ENCODE data around the gene SYS1. TPM values are rescaled to one million over a fixed set of nuclear protein-coding genes. Genes with fewer than 3 reads are reported as not detected.

SYS1 gene
- total RNA-seq, 2 donors from 2014 or later, result 29.3 to 57.4 TPM

GRCh38 chr20:45323731-45324130, 39.2 kb upstream of the SYS1 start:
- no peaks in the 10 kb centered on the region for H3K36me3 ChIP-seq
- H3K9me3 ChIP-seq, result no peaks in the 10 kb centered on the region
- no peak overlapping the region for H3K4me3 ChIP-seq
- no peaks in the 10 kb centered on the region for H3K27me3 ChIP-seq (replicated peaks; ENCODE audit: insufficient read depth)
- H3K27ac ChIP-seq, result no peak overlapping the region
- H3K4me1 ChIP-seq (replicated peaks), result no peaks in the 10 kb centered on the region
- intact Hi-C loops (cut with DNase I), result no loop called here
- TF ChIP-seq POLR2A (IDR thresholded peaks at IDR 0.05) (no peak), POLR2AphosphoS5 (IDR thresholded peaks at IDR 0.05) (no peak), CTCF (IDR thresholded peaks at IDR 0.05) (no peak)
- no peak for DNase-seq (ENCODE audit: low spot score)

DNA sequence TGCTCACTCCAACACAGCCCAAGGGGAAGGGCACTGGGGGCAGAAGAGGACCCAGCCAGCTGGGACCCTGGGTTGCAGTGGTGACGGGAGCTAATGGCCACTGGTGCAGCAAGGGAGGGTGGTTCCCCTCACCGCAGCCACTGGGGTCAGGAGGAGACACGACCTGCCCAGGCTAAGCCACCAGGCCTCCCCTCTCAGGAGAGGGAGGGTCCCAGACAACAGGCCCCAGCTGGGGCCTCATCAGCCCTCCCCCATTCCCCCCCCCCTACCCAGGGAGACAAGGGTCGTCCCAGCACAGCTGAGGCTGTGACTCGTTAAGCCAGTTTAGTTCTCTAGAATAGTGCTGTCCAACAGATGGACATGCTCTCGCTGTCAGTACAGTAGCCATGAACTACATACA, 37.6 kb upstream of the SYS1 start:
- Histone ChIP-seq H3K27me3 (replicated peaks; ENCODE audit: insufficient read depth) (no peaks in the 10 kb centered on the region), H3K9me3 (no peaks in the 10 kb centered on the region), H3K36me3 (peaks cover 0 to 6% of the 10 kb centered on the region in 2 donors), H3K4me1 (replicated peaks) (no peaks in the 10 kb centered on the region), H3K27ac (no peak overlapping the region), H3K4me3 (no peak overlapping the region)
- intact Hi-C loops (cut with DNase I), result no loop called here
- no peak for TF ChIP-seq CTCF (IDR thresholded peaks at IDR 0.05)
- TF ChIP-seq POLR2AphosphoS5 (IDR thresholded peaks at IDR 0.05), result no peak
- TF ChIP-seq POLR2A (IDR thresholded peaks at IDR 0.05), result no peak
- WGBS, result 54% methylated on average over 6 of the region's 6 CpGs
- DNase-seq (ENCODE audit: low spot score), result no peak

DNA sequence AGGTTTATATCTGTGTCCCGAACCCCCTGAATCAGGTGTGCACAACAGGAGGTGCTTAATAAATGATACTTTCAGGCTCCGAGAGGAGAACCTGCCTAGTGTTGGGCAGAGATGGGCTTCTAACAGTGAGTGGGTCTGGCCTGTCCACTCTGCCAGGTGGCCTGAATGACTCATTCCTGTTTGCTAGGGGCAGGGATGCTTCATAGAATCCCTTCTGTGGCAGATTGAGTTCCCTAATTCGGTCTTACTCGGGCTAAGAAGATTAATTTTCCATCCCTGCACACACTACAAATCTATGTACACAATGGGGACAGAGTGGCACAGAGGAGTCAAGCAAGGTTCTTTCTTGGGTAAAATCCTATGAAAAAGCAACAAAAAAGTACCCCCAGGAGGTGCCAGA, 34.5 kb upstream of the SYS1 start:
- TF ChIP-seq POLR2AphosphoS5 (IDR thresholded peaks at IDR 0.05) (no peak), CTCF (IDR thresholded peaks at IDR 0.05) (no peak), POLR2A (IDR thresholded peaks at IDR 0.05) (no peak)
- peaks cover 5 to 7% of the 10 kb centered on the region in 2 donors for H3K36me3 ChIP-seq
- intact Hi-C loops (cut with DNase I), result no loop called here
- no peak overlapping the region for H3K27ac ChIP-seq
- no peak for DNase-seq (ENCODE audit: low spot score)
- H3K27me3 ChIP-seq (replicated peaks; ENCODE audit: insufficient read depth), result no peaks in the 10 kb centered on the region
- no peaks in the 10 kb centered on the region for H3K4me1 ChIP-seq (replicated peaks)
- H3K4me3 ChIP-seq, result no peak overlapping the region
- no peaks in the 10 kb centered on the region for H3K9me3 ChIP-seq
- 94% methylated on average over 4 of the region's 4 CpGs for WGBS

DNA sequence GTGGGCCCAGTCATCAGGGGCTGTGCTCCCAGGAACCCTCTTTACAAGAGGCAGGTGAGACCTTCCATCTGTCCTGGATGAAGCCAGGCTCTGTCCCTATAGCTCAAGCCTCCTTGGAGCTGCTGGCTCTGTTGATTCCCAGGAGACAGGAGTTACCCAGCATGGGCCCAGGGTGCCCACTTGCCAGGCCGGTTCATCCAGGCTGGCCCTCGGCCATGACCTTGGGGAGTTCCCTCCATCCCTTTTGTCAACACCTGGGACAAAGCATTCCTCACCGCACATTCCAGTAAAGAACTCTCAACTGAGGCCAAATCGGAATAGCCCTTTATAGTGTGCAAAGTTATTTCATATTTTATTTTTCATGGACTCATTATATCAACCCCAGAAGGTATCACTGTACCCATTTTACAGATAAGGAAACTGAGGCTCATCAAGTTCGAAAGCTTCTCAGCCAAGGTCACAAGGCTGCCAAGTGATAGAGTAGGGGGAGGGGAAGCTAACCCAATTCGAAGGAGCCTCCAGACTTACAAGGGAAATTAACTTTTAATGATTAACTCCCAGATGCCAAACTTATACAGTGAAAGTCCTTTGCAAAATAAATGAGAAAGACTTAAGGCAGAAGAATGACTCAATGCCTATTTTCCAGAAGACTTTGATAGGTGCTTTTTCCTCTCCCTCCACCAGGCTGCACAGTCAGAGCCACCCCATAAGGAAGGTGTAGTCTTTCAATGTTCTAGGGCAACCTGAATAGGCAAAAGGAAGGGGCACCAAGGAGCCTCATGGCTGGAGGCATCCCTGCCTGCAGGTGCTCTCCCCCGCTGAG, 33.2 kb upstream of the SYS1 start:
- Histone ChIP-seq H3K27ac (no peak overlapping the region), H3K9me3 (no peaks in the 10 kb centered on the region), H3K4me1 (replicated peaks) (no peaks in the 10 kb centered on the region), H3K27me3 (replicated peaks; ENCODE audit: insufficient read depth) (no peaks in the 10 kb centered on the region), H3K4me3 (no peak overlapping the region), H3K36me3 (peaks cover 5 to 7% of the 10 kb centered on the region in 2 donors)
- intact Hi-C loops (cut with DNase I), result no loop called here
- 49% methylated on average over 7 of the region's 7 CpGs for WGBS
- TF ChIP-seq POLR2A (IDR thresholded peaks at IDR 0.05) (no peak), CTCF (IDR thresholded peaks at IDR 0.05) (no peak), POLR2AphosphoS5 (IDR thresholded peaks at IDR 0.05) (no peak)
- DNase-seq (ENCODE audit: low spot score), result peak; percentile 46

DNA sequence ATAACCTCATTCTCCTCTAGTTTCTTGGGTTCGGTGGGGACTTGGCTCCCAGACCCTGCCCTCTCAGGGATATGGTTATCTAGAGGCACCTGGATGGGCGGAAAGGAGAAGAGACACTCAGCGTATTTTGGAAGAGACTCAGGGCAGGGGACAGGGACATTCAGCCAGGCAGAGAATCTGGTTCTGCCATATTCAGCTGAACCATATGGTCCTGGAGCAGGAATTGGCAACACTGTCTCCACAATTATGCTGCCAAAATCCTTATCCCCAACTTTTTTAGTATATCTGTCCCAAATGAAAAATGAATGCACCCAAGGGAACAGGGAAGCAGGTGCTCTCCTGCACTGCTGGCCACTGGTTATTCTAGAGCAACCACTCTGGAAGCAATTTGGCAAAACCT, 32.5 kb upstream of the SYS1 start:
- Histone ChIP-seq H3K4me3 (no peak overlapping the region), H3K9me3 (no peaks in the 10 kb centered on the region), H3K36me3 (peaks cover 5 to 7% of the 10 kb centered on the region in 2 donors), H3K27me3 (replicated peaks; ENCODE audit: insufficient read depth) (no peaks in the 10 kb centered on the region), H3K27ac (no peak overlapping the region), H3K4me1 (replicated peaks) (no peaks in the 10 kb centered on the region)
- intact Hi-C loops (cut with DNase I), result no loop called here
- no peak for DNase-seq (ENCODE audit: low spot score)
- 88% methylated on average over 3 of the region's 3 CpGs for WGBS
- TF ChIP-seq CTCF (IDR thresholded peaks at IDR 0.05) (no peak), POLR2AphosphoS5 (IDR thresholded peaks at IDR 0.05) (no peak), POLR2A (IDR thresholded peaks at IDR 0.05) (no peak)

All from prostate gland (tissue), 2 donors.